Measurements from ENCODE around the gene SETX. TPM values are rescaled to one million over a fixed set of nuclear protein-coding genes. Genes with fewer than 3 reads are reported as not detected.
A peak's percentile ranks its signal among the peaks of the same experiment; 100 is the strongest.
"Not testable (repeated sequence)": the region's sequence is repeated elsewhere in the genome, so short reads cannot be mapped to it uniquely, and the experiment has no call there.

Gene SETX
- total RNA-seq (2014; rRNA removed; shearing (Covaris generic); ENCODE audit: low replicate concordance): 8.5 and 10.8 TPM in 2 replicates

DNA sequence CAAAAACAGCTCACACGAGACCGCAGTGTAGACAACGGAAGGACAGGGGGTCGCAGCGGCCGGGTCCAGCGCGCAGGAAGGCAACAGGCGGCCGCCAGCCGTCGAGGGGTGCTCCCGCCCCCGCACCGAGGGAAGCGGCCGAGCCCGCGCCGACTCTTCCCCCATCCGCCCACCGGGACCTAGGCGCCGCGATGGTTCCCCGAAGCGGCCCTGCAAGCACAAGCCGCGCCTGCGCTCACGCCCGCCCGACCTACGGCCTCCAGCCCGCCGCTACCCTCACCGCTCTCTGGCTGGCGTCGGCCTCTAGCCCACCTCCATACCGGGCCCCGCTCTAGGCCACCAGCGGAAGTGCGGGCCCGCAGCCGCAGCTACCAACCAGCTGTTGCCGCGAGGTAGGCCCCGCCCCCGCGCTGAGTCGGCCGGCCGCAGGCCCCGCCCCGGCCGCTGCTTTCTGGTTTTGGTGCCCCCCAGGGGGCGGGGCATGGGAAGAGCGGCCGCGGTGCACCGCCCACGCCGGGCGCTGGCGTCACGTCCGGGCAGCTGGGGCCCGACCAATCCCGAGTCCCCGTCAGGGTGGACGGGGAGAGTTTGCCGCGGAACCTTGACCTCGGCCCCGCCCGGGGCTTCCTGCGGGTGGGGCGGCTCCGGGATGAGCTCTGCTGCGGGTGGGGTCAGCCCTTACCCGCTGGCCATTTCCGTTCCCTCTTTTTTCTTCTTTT, at the start of gene SETX:
SETX (minus strand) TSS at position 350 of the 719 bp plus-strand sequence. CDS start 5,558 bp downstream, outside the sequence.
- in situ Hi-C loops (cut with HindIII; ENCODE audit: low pct_unique_long_range_greater_than_20kb, low sequenced_read_pairs): no loop called here
- DNase-seq (ENCODE audit: low read depth): peak; percentile 98

DNA sequence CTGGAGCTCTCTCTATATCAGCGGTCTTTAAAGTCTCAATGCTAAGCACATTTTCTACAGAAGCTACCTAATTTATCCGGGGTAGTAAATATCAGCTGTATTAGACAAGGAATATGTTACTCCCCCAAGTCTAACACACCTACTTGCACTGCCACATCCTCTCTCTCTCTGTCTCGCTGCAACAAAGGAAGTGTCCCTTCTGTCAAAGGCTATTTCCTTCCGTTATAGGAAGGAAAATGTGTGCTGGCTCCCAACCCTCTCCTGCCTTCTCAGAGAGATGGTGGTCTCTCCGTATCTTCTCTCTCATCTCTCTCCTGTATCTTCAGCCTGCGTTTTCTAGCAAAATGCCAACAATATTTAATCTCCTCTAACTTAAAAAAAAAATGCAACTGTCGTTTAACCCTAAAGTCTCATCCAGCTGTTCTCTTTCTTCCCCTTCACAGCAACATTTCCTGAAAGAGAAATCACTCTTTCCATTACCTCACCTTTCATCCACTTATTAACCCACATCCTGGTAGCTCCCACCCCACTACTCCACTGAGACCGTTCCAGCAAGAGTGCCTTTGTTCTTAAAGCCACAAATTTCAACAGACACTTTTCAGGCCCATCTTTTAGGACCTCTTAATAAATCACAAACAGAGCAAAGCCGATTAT, 49.6 kb upstream of the SETX start:
- in situ Hi-C loops (cut with HindIII; ENCODE audit: low pct_unique_long_range_greater_than_20kb, low sequenced_read_pairs): no loop called here

GRCh38 chr9:132401824-132402223, 47.0 kb upstream of the SETX start:
- in situ Hi-C loops (cut with HindIII; ENCODE audit: low pct_unique_long_range_greater_than_20kb, low sequenced_read_pairs): no loop called here
- peak; percentile 11 for DNase-seq (ENCODE audit: low read depth)

More for the DNA sequence above, 49.6 kb upstream of the SETX start:
- no peak for DNase-seq (ENCODE audit: low read depth)

- in situ Hi-C loops (cut with HindIII; ENCODE audit: low pct_unique_long_range_greater_than_20kb, low sequenced_read_pairs): no loop called here
- DNase-seq (ENCODE audit: low read depth): no peak
Measured at GRCh38 chr9:132395560-132395959, 40.8 kb upstream of the SETX start.

- no peak for DNase-seq (ENCODE audit: low read depth)
- in situ Hi-C loops (cut with HindIII; ENCODE audit: low pct_unique_long_range_greater_than_20kb, low sequenced_read_pairs): no loop called here
Measured at GRCh38 chr9:132391449-132391848, 36.7 kb upstream of the SETX start.

DNA sequence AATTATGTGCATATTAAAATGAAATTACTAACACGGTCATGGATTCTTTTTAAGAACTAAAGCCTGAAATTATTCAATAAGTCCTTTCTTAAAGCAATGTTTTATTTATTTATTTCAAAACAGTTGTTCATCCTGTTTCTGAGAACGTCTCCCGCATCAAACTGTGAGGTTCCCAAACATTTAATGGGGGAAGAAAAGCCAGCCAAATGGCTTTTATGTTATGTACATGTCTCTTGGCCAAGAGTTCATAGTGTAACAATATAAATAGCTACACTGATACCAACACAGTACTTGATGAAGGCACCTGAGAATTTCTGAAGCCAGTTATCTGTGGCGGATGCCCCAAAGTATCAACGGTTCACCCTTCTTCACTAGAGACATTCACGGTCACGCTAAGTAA, 36.2 kb upstream of the SETX start:
- in situ Hi-C loops (cut with HindIII; ENCODE audit: low pct_unique_long_range_greater_than_20kb, low sequenced_read_pairs): no loop called here
- DNase-seq (ENCODE audit: low read depth): no peak

DNA sequence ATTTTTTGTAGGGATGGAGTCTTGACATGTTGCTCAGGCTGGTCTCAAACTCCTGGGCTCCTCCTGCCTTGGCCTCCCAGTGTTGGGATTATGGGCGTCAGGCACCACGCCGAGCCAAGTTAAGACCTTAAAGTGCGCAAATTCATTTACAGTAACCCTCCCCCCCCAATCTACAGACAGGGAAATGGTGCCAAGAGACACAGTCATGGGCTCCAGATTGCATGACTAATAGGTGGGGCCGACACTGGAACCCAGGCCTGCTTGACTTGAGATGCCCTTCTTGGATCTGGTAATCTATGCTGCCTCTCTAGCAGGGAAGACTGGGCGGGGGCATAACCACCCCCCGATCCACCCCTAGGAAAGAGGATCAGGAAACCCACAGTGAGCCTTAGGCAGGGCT, 32.3 kb upstream of the SETX start:
- in situ Hi-C loops (cut with HindIII; ENCODE audit: low pct_unique_long_range_greater_than_20kb, low sequenced_read_pairs): no loop called here
- DNase-seq (ENCODE audit: low read depth): no peak

DNA sequence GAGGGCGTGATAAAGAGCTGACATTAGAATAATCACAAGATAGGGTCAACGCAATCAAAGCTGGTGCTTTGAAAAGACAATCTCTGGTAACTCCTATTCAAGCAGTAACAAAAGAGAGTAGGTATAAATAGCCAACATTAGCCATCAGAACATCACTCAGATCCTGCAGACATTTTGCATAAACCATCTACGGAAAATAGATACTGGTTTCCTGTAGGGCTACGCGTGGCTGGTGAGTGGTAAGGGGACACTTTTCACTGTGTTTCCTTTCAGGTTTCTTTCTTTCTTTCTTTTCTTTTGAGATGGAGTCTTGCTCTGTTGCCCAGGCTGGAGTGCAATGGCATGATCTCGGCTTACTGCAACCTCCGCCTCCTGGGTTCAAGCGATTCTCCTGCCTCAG, 29.6 kb upstream of the SETX start:
- in situ Hi-C loops (cut with HindIII; ENCODE audit: low pct_unique_long_range_greater_than_20kb, low sequenced_read_pairs): no loop called here

GRCh38 chr9:132383462-132383883, 28.7 kb upstream of the SETX start:
- DNase-seq (ENCODE audit: low read depth): no peak
- in situ Hi-C loops (cut with HindIII; ENCODE audit: low pct_unique_long_range_greater_than_20kb, low sequenced_read_pairs): no loop called here

More for the DNA sequence above, 29.6 kb upstream of the SETX start:
- DNase-seq (ENCODE audit: low read depth): no peak

- DNase-seq (ENCODE audit: low read depth): no peak
- in situ Hi-C loops (cut with HindIII; ENCODE audit: low pct_unique_long_range_greater_than_20kb, low sequenced_read_pairs): no loop called here
Measured at GRCh38 chr9:132381966-132382541, 27.3 kb upstream of the SETX start.

- in situ Hi-C loops (cut with HindIII; ENCODE audit: low pct_unique_long_range_greater_than_20kb, low sequenced_read_pairs); DNase-seq (ENCODE audit: low read depth): not testable (repeated sequence)
Measured at GRCh38 chr9:132378416-132378815, 23.6 kb upstream of the SETX start.

DNA sequence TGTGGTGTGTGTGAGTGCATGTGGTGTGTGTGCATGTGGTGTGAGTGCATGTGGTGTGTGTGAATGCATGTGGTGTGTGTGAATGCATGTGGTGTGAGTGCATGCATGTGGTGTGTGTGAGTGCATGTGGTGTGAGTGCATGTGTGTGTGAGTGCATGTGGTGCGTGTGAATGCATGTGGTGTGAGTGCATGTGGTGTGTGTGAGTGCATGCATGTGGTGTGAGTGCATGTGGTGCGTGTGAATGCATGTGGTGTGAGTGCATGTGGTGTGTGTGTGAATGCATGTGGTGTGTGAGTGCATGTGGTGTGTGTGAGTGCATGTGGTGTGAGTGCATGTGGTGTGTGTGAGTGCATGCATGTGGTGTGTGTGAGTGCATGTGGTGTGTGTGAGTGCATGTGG, 23.0 kb upstream of the SETX start:
- DNase-seq (ENCODE audit: low read depth); in situ Hi-C loops (cut with HindIII; ENCODE audit: low pct_unique_long_range_greater_than_20kb, low sequenced_read_pairs): not testable (repeated sequence)

DNA sequence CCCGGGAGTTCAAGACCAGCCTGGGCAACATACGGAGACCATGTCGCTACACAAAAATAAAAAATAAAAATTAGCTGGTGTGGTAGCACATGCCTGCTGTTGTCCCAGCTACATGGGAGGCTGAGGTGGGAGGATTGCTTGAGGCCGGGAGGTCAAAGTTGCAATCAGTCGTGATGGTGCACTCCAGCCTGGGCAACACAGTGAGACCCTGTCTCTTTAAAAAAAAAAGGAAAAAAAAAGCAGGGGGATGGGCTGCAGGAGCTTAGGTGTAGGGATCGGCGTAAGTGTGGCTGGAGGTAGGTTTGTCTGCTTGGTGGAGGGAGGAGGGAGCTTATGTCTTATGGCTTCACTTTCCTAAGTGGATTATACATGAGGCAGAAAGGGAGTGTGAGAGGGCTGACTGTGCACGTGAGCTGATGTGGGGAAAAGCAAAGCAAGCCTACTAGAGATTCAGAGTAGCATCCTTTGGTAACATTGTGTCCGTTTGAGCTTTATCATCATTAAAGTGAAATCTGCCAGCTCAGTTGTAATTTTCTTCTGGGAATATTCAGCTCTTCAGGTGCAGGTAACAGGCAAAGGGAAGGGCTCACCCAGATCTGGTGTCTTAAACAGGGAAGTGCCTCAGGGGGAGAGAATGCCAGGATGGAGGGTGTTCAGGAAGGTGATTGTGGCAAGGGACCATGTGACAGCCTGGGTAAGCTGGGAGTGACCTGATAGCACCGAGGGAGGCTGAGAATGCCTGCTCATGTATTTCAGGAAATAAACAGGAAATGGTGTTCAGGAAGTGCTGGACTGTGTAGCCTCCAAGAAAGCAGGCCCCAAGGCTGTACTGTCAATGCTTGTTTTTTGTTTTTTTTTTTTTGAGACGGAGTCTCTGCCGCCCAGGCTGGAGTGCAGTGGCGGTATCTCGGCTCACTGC, 17.6 kb upstream of the SETX start:
- in situ Hi-C loops (cut with HindIII; ENCODE audit: low pct_unique_long_range_greater_than_20kb, low sequenced_read_pairs): no loop called here
- DNase-seq (ENCODE audit: low read depth): no peak

DNA sequence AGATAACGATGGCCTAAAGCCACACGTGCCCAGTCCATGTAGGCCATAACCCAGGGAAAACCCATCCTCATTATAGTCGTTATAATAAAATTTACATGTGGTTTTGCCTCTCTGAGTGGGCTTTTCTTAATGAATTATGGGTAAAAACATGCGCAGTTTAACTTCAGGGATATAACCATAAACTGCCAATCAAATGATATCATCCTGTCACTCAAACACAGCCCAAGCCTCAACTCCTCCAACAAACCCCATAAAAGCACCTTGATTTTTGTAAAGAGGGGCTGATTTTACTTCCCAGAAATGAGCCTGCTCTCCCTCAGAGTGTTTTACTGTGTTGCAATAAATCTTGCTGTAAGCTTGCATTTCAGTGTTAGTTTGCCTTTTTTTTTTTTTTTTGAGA, 15.8 kb upstream of the SETX start:
- in situ Hi-C loops (cut with HindIII; ENCODE audit: low pct_unique_long_range_greater_than_20kb, low sequenced_read_pairs): no loop called here
- no peak for DNase-seq (ENCODE audit: low read depth)

DNA sequence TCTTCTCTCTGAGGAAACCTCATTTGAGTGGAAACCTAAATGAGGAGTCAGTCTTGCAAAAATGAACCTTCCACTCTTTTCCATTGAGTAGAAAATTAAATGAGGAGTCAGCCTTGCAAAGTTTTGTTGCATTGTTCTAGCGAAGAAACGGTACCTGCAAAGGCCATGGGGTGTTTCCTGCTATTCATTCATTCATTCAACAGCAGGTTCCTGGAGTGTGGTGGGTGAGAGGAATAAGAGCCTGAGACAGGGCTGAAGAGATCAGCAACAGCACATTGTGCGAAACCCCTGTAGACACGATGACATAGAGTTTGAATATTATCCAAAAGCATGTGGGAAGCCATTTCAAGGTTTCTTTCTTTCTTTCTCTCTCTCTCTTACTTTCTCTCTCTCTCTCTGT, 14.6 kb upstream of the SETX start:
- DNase-seq (ENCODE audit: low read depth): no peak
- in situ Hi-C loops (cut with HindIII; ENCODE audit: low pct_unique_long_range_greater_than_20kb, low sequenced_read_pairs): no loop called here

DNA sequence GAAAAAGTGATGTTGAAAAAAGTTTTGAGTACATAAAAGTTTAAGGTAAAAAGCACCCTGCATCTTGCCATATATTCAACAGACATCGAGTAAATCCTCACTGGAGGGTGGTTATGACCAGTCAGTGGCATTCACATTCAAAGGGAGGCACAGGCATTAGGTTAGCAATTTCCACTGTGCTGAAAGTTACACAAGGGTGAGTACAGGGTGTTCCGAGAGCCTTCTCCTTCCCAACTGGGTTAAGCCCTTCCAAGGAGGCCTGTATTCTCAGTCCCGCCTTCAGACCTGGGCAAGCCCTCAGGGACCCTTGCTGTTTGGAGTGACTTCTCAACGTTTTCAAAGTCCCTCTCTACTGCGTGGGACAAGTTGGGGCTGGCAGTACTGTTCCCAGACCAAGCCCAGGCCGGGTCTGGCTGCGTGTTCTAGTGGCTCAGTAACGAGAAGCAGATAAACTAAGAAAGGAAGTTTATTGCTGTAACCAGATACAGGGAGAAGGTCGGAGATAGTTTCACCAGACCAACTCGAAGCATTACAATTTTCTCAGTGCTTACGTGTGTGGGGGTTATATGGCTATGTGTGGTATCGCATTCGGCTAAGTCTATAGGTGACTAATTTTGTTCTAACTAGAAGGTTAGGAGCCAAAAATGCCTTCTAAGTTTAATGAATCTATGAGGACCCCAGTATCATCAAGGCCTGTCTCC, 13.0 kb upstream of the SETX start:
- no peak for DNase-seq (ENCODE audit: low read depth)
- in situ Hi-C loops (cut with HindIII; ENCODE audit: low pct_unique_long_range_greater_than_20kb, low sequenced_read_pairs): no loop called here

GRCh38 chr9:132366481-132366880, 11.7 kb upstream of the SETX start:
- in situ Hi-C loops (cut with HindIII; ENCODE audit: low pct_unique_long_range_greater_than_20kb, low sequenced_read_pairs): no loop called here
- no peak for DNase-seq (ENCODE audit: low read depth)

GRCh38 chr9:132365986-132366385, 11.2 kb upstream of the SETX start:
- in situ Hi-C loops (cut with HindIII; ENCODE audit: low pct_unique_long_range_greater_than_20kb, low sequenced_read_pairs): no loop called here
- no peak for DNase-seq (ENCODE audit: low read depth)
